Breast epithelium (tissue), 3 donors: Measurements from ENCODE around the gene OTOG.

Experiments used
- POLR2A ChIP-seq: fragments of 450-650 bp; IDR thresholded peaks from one replicate; pipeline ENCODE4 v1.6.1; 2016; ENCODE audit warnings: antibody characterized with exemption, mild to moderate bottlenecking, moderate library complexity
- POLR2AphosphoS5 ChIP-seq, 3 donors: sonication (generic); formaldehyde crosslinking; IDR thresholded peaks; one replicate each; pipeline ENCODE4 v1.6.1; 2017; ENCODE audit warnings: antibody characterized with exemption in 3 of 3

DNA sequence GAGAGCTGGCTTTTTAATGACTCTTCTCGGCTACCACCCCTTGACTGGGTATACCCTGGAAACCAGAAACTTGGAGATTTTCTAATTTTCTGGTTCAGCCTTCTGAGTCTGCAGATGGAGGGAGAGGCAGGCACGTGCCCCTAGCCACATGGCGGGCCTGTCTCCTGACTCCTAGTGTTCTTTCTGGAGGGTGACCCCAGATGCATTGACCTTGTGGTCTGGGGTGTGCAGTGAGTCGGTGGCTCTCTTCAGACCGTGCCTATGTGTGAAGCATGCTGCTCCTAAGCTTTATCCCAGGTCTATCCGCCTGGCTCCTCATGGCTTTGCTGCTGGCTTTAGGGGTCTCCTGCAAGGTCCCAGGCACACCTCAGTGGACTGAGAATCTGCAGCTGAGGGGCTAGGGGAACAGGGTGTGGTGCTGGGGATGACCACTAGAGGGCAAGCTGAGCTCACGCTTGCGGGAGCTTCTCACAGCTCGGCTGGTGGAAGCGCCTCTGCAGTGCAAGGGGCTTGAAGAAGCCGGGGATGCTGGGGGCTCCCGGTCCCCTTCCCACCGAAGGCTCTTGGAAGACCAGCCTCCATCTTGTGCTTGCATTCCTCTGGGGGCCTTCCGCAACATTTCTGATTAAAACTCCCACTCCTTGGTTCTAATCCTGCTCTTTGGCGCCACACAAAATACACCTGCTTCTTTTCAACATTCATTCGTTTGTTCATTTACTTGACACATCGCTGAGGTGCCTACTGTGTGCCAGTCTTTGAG is 51.8 kb downstream of the OTOG start:
- TF ChIP-seq POLR2AphosphoS5 (IDR thresholded peaks at IDR 0.05) (no peak), POLR2A (no peak)
